IMR-90 (cell line): ENCODE results near the gene TEFM. TPM values are rescaled to one million over a fixed set of nuclear protein-coding genes. Genes with fewer than 3 reads are reported as not detected.

Experiments used
- ATAC-seq: fragments of 200-7000 bp; cut with Tn5 transposase; 2 replicates; pipeline ENCODE4 v1.9.1; 2020; ENCODE audit warnings: low read depth, mild to moderate bottlenecking, moderate library complexity
- BruUV-seq: library from RNA; stranded (reverse); fragments of 400-500 nt; replicated peaks from 2 replicates; lab custom pipeline; 2021; lab: Mats Ljungman, UMichigan
- CTCF ChIA-PET: fragments of 300-600 bp; formaldehyde crosslinking; extraction: SDS; loops from one replicate; lab custom pipeline; 2021; ENCODE audit warnings: antibody characterized with exemption; lab: Yijun Ruan, JAX
- POLR2A ChIA-PET: fragments of 300-600 bp; sonication (Branson Sonifier 250); formaldehyde crosslinking; loops from one replicate; lab custom pipeline; 2022; ENCODE audit warnings: antibody characterized with exemption; ENCODE audit not compliant: unreplicated experiment; lab: Charles Lee
- DNase-seq: peaks from one replicate; pipeline ENCODE4 v3.0.0; 2013
- H2AFZ ChIP-seq: replicated peaks from 2 replicates; pipeline ENCODE3; 2013; ENCODE audit warnings: low read length, mild to moderate bottlenecking; ENCODE audit not compliant: poor library complexity
- H2AK5ac ChIP-seq: 2 replicates; pipeline ENCODE4 v1.6.1; 2013; ENCODE audit warnings: low read depth, low read length, inconsistent platforms
- H2AK9ac ChIP-seq: replicated peaks from 2 replicates; pipeline ENCODE3; 2013; ENCODE audit warnings: mild to moderate bottlenecking, low read depth, low read length, moderate library complexity; ENCODE audit not compliant: poor library complexity
- H2BK120ac ChIP-seq: 2 replicates; pipeline ENCODE4 v1.6.1; 2013; ENCODE audit warnings: low read depth, low read length, inconsistent platforms
- H2BK15ac ChIP-seq: 3 replicates; pipeline ENCODE4 v1.6.1; 2013; ENCODE audit warnings: low read depth, low read length, inconsistent platforms
- H2BK20ac ChIP-seq: 2 replicates; pipeline ENCODE4 v1.6.1; 2013; ENCODE audit warnings: low read depth, mild to moderate bottlenecking, inconsistent platforms, low read length, moderate library complexity
- H2BK5ac ChIP-seq: 2 replicates; pipeline ENCODE4 v1.6.1; 2013; ENCODE audit warnings: mild to moderate bottlenecking, low read depth, low read length, inconsistent platforms; ENCODE audit not compliant: poor library complexity, severe bottlenecking
- H3K14ac ChIP-seq: replicated peaks from 2 replicates; pipeline ENCODE4 v1.6.1; 2013; ENCODE audit warnings: low read depth, low read length, inconsistent platforms
- H3K18ac ChIP-seq: 2 replicates; pipeline ENCODE4 v1.6.1; 2013; ENCODE audit warnings: low read depth, low read length, control low read depth
- H3K23ac ChIP-seq: 2 replicates; pipeline ENCODE4 v1.6.1; 2013; ENCODE audit warnings: low read depth, low read length, inconsistent platforms
- H3K27ac ChIP-seq: 2 replicates; pipeline ENCODE4 v1.5.1; 2013; ENCODE audit warnings: mild to moderate bottlenecking, control low read depth, low read length; ENCODE audit not compliant: insufficient read depth
- H3K27me3 ChIP-seq: 2 replicates; pipeline ENCODE4 v1.6.1; 2013; ENCODE audit warnings: low read length; ENCODE audit not compliant: control insufficient read depth, insufficient read depth
- H3K36me3 ChIP-seq: 2 replicates; pipeline ENCODE4 v1.6.1; 2013; ENCODE audit warnings: low read length, mixed read lengths; ENCODE audit not compliant: control insufficient read depth, insufficient read depth
- H3K4ac ChIP-seq: 2 replicates; pipeline ENCODE4 v1.6.1; 2013; ENCODE audit warnings: low read depth, low read length, inconsistent platforms
- H3K4me1 ChIP-seq: 2 replicates; pipeline ENCODE4 v1.6.1; 2013; ENCODE audit warnings: low read length, mixed read lengths; ENCODE audit not compliant: control insufficient read depth, insufficient read depth
- H3K4me2 ChIP-seq: 2 replicates; pipeline ENCODE4 v1.6.1; 2013; ENCODE audit warnings: low read depth, mild to moderate bottlenecking, control low read depth, low read length, moderate library complexity
- H3K4me3 ChIP-seq: 2 replicates; pipeline ENCODE4 v1.5.1; 2013; ENCODE audit warnings: low read depth, mild to moderate bottlenecking, control low read depth, low read length, moderate library complexity; ENCODE audit not compliant: insufficient read depth
- H3K56ac ChIP-seq: 2 replicates; pipeline ENCODE4 v1.6.1; 2013; ENCODE audit warnings: low read length, inconsistent platforms; ENCODE audit not compliant: insufficient read depth; ENCODE audit errors: extremely low read depth
- H3K79me1 ChIP-seq, 2 experiments: 2 replicates each; pipeline ENCODE4 v1.6.1; 2013; ENCODE audit warnings: low read length in 2 of 2, inconsistent platforms in 1 of 2, low read depth in 1 of 2
- H3K9ac ChIP-seq: 2 replicates; pipeline ENCODE4 v1.6.1; 2013; ENCODE audit warnings: low read depth, low read length, control low read depth
- H3K9me1 ChIP-seq: 2 replicates; pipeline ENCODE4 v1.6.1; 2013; ENCODE audit warnings: low read length, inconsistent platforms; ENCODE audit not compliant: insufficient read depth
- H3K9me3 ChIP-seq: 2 replicates; pipeline ENCODE4 v1.6.1; 2013; ENCODE audit warnings: low read length; ENCODE audit not compliant: control insufficient read depth, insufficient read depth
- H4K20me1 ChIP-seq: 2 replicates; pipeline ENCODE4 v1.6.1; 2013; ENCODE audit warnings: low read length, inconsistent platforms; ENCODE audit not compliant: insufficient read depth
- H4K5ac ChIP-seq: 2 replicates; pipeline ENCODE4 v1.6.1; 2013; ENCODE audit warnings: mild to moderate bottlenecking, low read depth, low read length, control low read depth
- H4K8ac ChIP-seq, 2 experiments: 2 replicates each; pipeline ENCODE4 v1.6.1; 2013; ENCODE audit warnings: low read depth in 2 of 2, low read length in 2 of 2, control low read depth in 1 of 2, inconsistent platforms in 1 of 2
- H4K91ac ChIP-seq: 2 replicates; pipeline ENCODE4 v1.6.1; 2013; ENCODE audit warnings: low read depth, low read length, inconsistent platforms; ENCODE audit not compliant: insufficient read depth
- FOS ChIP-seq: fragments of 150-350 bp; IDR thresholded peaks from 2 replicates; pipeline ENCODE4 v1.6.1; 2016; ENCODE audit warnings: low read depth, low read length
- SMC3 ChIP-seq: fragments of 150-350 bp; IDR thresholded peaks from 2 replicates; pipeline ENCODE4 v1.6.1; 2016; ENCODE audit warnings: low read depth, mild to moderate bottlenecking, antibody characterized with exemption, low read length, moderate library complexity
- USF2 ChIP-seq: fragments of 150-350 bp; IDR thresholded peaks from 2 replicates; pipeline ENCODE4 v1.6.1; 2017; ENCODE audit warnings: mild to moderate bottlenecking, antibody characterized with exemption, low read length, low read depth
- dilution Hi-C: fragments of 300-500 bp; cut with HindIII; formaldehyde crosslinking; loops from one replicate; pipeline ENCODE4 v1.14.3; 2018; ENCODE audit warnings: low sequenced_read_pairs; ENCODE audit not compliant: unreplicated experiment
- in situ Hi-C: fragments of 300-500 bp; cut with MboI; formaldehyde crosslinking; loops from 3 replicates; pipeline ENCODE4 v1.14.3; 2019; ENCODE audit warnings: low sequenced_read_pairs, inconsistent platforms, mixed read lengths
- intact Hi-C: fragments of 100-400 bp; cut with micrococcal nuclease; formaldehyde crosslinking; loops from 2 replicates; pipeline ENCODE4 v1.10.0; 2022
- polyA plus RNA-seq, 3 experiments: library from polyadenylated mRNA; depleted of rRNA; stranded (reverse); fragments of >200 nt; gene quantifications; 2 replicates each; pipeline ENCODE4 v1.2.3, GENCODE V29; 2012; ENCODE audit warnings: low replicate concordance in 1 of 3
- total RNA-seq: library from RNA; depleted of rRNA; stranded (reverse); fragments of >200 nt; gene quantifications from 2 replicates; pipeline ENCODE4 v1.2.3, GENCODE V29; 2012

The TEFM gene
- total and polyA plus RNA-seq, 2 of the 4 experiments (the other 2 are of a cell fraction): 7.9 to 13.8 TPM

- H2BK120ac ChIP-seq: no peak overlapping the region
- no peaks in the 10 kb centered on the region for H4K20me1 ChIP-seq
- no TSS peak for BruUV-seq
- H4K91ac ChIP-seq: no peak overlapping the region
- no peak overlapping the region for H3K9ac ChIP-seq
- no peak overlapping the region for H4K5ac ChIP-seq
- no peak for TF ChIP-seq FOS
- TF ChIP-seq USF2: no peak
- TF ChIP-seq SMC3: no peak
- no peak overlapping the region for H2AK9ac ChIP-seq
- H3K9me3 ChIP-seq: no peaks in the 10 kb centered on the region
- H3K27me3 ChIP-seq: peaks cover 2% of the 10 kb centered on the region; the same call in 1 of the 2 replicates
- ATAC-seq (no peak), DNase-seq (no peak)
- H3K14ac ChIP-seq: no peak overlapping the region
- no peaks in the 10 kb centered on the region for H3K36me3 ChIP-seq
- no peak overlapping the region for H3K4ac ChIP-seq
- no peak overlapping the region for H3K23ac ChIP-seq
- no peak overlapping the region for H2BK5ac ChIP-seq
- H2AFZ ChIP-seq: no peak overlapping the region
- H3K56ac ChIP-seq: no peak overlapping the region
- H2BK20ac ChIP-seq: no peak overlapping the region
- intact Hi-C loops: no loop called here
- H3K4me3 ChIP-seq: no peak overlapping the region
- H2AK5ac ChIP-seq: no peak overlapping the region
- no peak overlapping the region for H3K4me2 ChIP-seq
- H3K4me1 ChIP-seq: peaks cover 5% of the 10 kb centered on the region
- H3K9me1 ChIP-seq: peaks cover 6% of the 10 kb centered on the region
- no peak overlapping the region for H3K18ac ChIP-seq
- H2BK15ac ChIP-seq: no peak overlapping the region
- no peak overlapping the region for H3K27ac ChIP-seq
- POLR2A ChIA-PET: no interaction called here
- H3K79me1 ChIP-seq: 0 out of 4 replicates have a peak, but pooled peaks cover 0 to 5% of the 10 kb centered on the region in 2 experiments
- in situ Hi-C loops: no loop called here
- no peak overlapping the region for H4K8ac ChIP-seq
- CTCF ChIA-PET: no interaction called here
- dilution Hi-C loops: no loop called here
Observed at GRCh38 chr17:30917050-30917449, 11.0 kb upstream of the TEFM start.
